Transverse colon (tissue), 4 donors: Measurements from ENCODE around the gene COL4A1. TPM values are rescaled to one million over a fixed set of nuclear protein-coding genes. Genes with fewer than 3 reads are reported as not detected.

Experiments used
- DNase-seq: peaks from one replicate; pipeline ENCODE4 v3.0.0-alpha.2; 2019
- H3K27ac ChIP-seq, 4 donors: fragments of 200-600 bp; sonication (generic); 2 replicates each; pipeline ENCODE4 v1.5.1; 2016 to 2018; ENCODE audit warnings: inconsistent platforms in 4 of 4
- H3K27me3 ChIP-seq: fragments of 200-600 bp; sonication (generic); 2 replicates; pipeline ENCODE4 v1.5.1; 2017; ENCODE audit warnings: inconsistent platforms
- H3K36me3 ChIP-seq, 4 donors: fragments of 200-600 bp; sonication (generic); 2 replicates each; pipeline ENCODE4 v1.5.1; 2017 to 2019; ENCODE audit warnings: inconsistent platforms in 4 of 4
- H3K4me1 ChIP-seq, 4 donors: fragments of 200-600 bp; sonication (generic); 2 replicates each; pipeline ENCODE4 v1.5.1; 2017 to 2020; ENCODE audit warnings: inconsistent platforms in 4 of 4
- H3K4me3 ChIP-seq, 4 donors: fragments of 200-600 bp; sonication (generic); 1 replicate in 1 of 4; 2 replicates in 3 of 4; pipeline versions ENCODE4 v1.5.1 to v1.6.1; 2017 to 2019; ENCODE audit warnings: inconsistent platforms in 4 of 4
- H3K9me3 ChIP-seq, 2 donors: fragments of 200-600 bp; sonication (generic); 2 replicates each; pipeline ENCODE4 v1.5.1; 2017 to 2019; ENCODE audit warnings: inconsistent platforms in 2 of 2
- CTCF ChIP-seq, 5 experiments: fragments of 200-600 bp in 3 of 5; fragments of 450-650 bp in 2 of 5; sonication (generic) in 3 of 5; IDR thresholded peaks; 1 replicate in 2 of 5; 2 replicates in 3 of 5; pipeline ENCODE4 v1.5.1; 2016 to 2017; ENCODE audit warnings: antibody characterized with exemption in 5 of 5, inconsistent platforms in 3 of 5, mild to moderate bottlenecking in 2 of 5, moderate library complexity in 1 of 5
- EP300 ChIP-seq: sonication (generic); formaldehyde crosslinking; IDR thresholded peaks from one replicate; pipeline ENCODE4 v1.6.1; 2017; ENCODE audit warnings: antibody characterized with exemption, low read depth
- POLR2A ChIP-seq: fragments of 450-650 bp; IDR thresholded peaks from one replicate; pipeline ENCODE4 v1.6.1; 2016; ENCODE audit warnings: antibody characterized with exemption, mild to moderate bottlenecking, moderate library complexity
- POLR2AphosphoS5 ChIP-seq, 3 donors: sonication (generic); formaldehyde crosslinking; IDR thresholded peaks; one replicate each; pipeline ENCODE4 v1.6.1; 2016; ENCODE audit warnings: antibody characterized with exemption in 3 of 3
- WGBS, 2 donors: methylation state at CpG; one replicate each; pipeline ENCODE4 v1.1.5; 2018; ENCODE audit warnings: low coverage in 1 of 2; 5-methylcytosine and 5-hydroxymethylcytosine counted together
- in situ Hi-C, 4 donors: fragments of 200-750 bp; cut with MboI; loops; one replicate each; pipeline versions ENCODE4 v1.15.0 to v1.15.1; 2017; ENCODE audit warnings: low sequenced_read_pairs in 3 of 4, low pct_ligation_motif_present in 1 of 4, low pct_unique_long_range_greater_than_20kb in 1 of 4
- intact Hi-C: fragments of 100-400 bp; cut with DNase I; formaldehyde crosslinking; loops from one replicate; pipeline ENCODE4 v1.15.1; 2023; ENCODE audit warnings: low total_unique reads
- total RNA-seq, 4 donors: library from RNA; depleted of rRNA; stranded (reverse); fragments of >200 nt; gene quantifications; one replicate each; pipeline ENCODE4 v1.1.0, GENCODE V29; 2016

COL4A1 gene
- total RNA-seq, 4 donors from 2014 or later = 46.4 to 180 (median 99.2) TPM

GRCh38 chr13:110129539-110130186 is 177.3 kb downstream of the COL4A1 start:
- intact Hi-C loops (loop anchor here (10.0 kb wide), 1 partner anchor 1165 kb away; no protein-coding TSS in a partner anchor), in situ Hi-C loops (no loop called here)
- WGBS, 2 donors = 83 to 87% methylated on average over 5 to 14 of the region's 14 CpGs

GRCh38 chr13:110129076-110129475 is 177.9 kb downstream of the COL4A1 start:
- TF ChIP-seq CTCF (IDR thresholded peaks at IDR 0.05) (no peak), EP300 (no peak), POLR2A (no peak), POLR2AphosphoS5 (IDR thresholded peaks at IDR 0.05) (no peak)
- intact Hi-C loops (no loop called here), in situ Hi-C loops (no loop called here)
- Histone ChIP-seq H3K27me3 (no peaks in the 10 kb centered on the region), H3K9me3 (no peaks in the 10 kb centered on the region), H3K4me1 (peaks cover 0 to 16% (median 4%) of the 10 kb centered on the region in 4 donors), H3K36me3 (no peaks in the 10 kb centered on the region), H3K4me3 (no peak overlapping the region), H3K27ac (no peak overlapping the region)
- 81 to 91% methylated on average over 4 to 17 of the region's 17 CpGs for WGBS, 2 donors
- DNase-seq = no peak

More at GRCh38 chr13:110129539-110130186, 177.3 kb downstream of the COL4A1 start:
- no peaks in the 10 kb centered on the region for H3K9me3 ChIP-seq
- no peak overlapping the region for H3K4me3 ChIP-seq
- no peaks in the 10 kb centered on the region for H3K36me3 ChIP-seq
- H3K27ac ChIP-seq = no peak overlapping the region
- DNase-seq = no peak
- TF ChIP-seq EP300 = no peak
- no peak for TF ChIP-seq CTCF (IDR thresholded peaks at IDR 0.05)
- TF ChIP-seq POLR2A = no peak
- no peak for TF ChIP-seq POLR2AphosphoS5 (IDR thresholded peaks at IDR 0.05)
- H3K27me3 ChIP-seq = no peaks in the 10 kb centered on the region
- H3K4me1 ChIP-seq = peaks cover 0 to 16% (median 4%) of the 10 kb centered on the region in 4 donors

DNA sequence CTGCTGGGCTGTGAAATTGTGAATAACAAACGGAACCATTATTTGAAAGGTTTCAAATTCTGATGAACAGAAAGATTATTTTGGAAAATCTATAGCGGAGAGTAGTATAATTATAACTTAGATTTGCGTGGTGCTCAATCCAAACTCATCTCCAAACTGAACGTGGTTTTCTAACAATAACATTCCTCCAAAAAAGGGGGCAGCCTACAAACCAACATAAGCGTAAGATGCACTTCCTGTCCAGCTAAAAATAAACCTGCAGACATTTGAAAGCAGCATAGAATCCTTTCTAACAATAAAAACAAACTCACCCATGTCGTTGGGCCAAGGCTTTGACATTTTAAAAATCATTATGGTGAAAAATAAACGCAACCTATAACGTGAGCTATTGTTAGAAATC is 178.4 kb downstream of the COL4A1 start:
- in situ Hi-C loops (no loop called here), intact Hi-C loops (no loop called here)
- DNase-seq = no peak
- no peak for TF ChIP-seq POLR2A
- TF ChIP-seq POLR2AphosphoS5 (IDR thresholded peaks at IDR 0.05) = no peak
- no peak for TF ChIP-seq CTCF (IDR thresholded peaks at IDR 0.05)
- TF ChIP-seq EP300 = no peak
- H3K36me3 ChIP-seq = no peaks in the 10 kb centered on the region
- peaks cover 0 to 16% (median 4%) of the 10 kb centered on the region in 4 donors for H3K4me1 ChIP-seq
- peaks cover under 1% of the 10 kb centered on the region for H3K27me3 ChIP-seq
- H3K4me3 ChIP-seq = no peak overlapping the region
- H3K9me3 ChIP-seq = no peaks in the 10 kb centered on the region
- WGBS, 2 donors = 59 to 64% methylated on average over 8 of the region's 8 CpGs
- H3K27ac ChIP-seq = no peak overlapping the region

DNA sequence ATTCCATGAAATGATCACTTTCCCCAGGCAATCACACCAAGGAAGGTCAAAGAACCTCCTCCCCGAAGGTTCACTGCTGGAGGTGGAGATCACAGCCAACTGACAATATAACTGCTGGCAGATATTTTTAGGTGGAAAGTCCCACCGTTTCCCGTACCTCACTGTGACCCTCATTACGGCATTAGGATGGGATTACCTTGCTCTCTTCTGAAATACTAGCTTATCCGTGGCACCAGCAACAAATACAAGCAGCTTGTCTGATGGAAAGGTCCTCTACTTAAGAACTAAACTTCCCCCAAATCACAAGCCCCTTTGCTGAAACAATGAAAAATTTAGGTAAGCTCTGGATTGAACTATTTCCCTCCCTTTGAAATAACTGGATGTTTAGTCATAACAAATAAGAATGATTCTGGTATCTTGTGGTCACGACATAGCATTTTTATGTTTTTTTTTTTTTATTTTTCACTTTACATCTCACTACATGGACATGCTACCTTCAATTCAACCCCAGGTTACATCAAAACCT is 178.9 kb downstream of the COL4A1 start:
- Histone ChIP-seq H3K4me1 (peaks cover 0 to 16% (median 4%) of the 10 kb centered on the region in 4 donors), H3K27me3 (peaks cover 6% of the 10 kb centered on the region), H3K9me3 (no peaks in the 10 kb centered on the region), H3K4me3 (no peak overlapping the region), H3K36me3 (no peaks in the 10 kb centered on the region), H3K27ac (no peak overlapping the region)
- TF ChIP-seq POLR2AphosphoS5 (IDR thresholded peaks at IDR 0.05) (no peak), EP300 (no peak), POLR2A (no peak), CTCF (IDR thresholded peaks at IDR 0.05) (no peak)
- in situ Hi-C loops = no loop called here
- no peak for DNase-seq
- intact Hi-C loops = no loop called here
- 57 to 63% methylated on average over 6 of the region's 6 CpGs for WGBS, 2 donors
